Tibial nerve (tissue), 4 donors: ENCODE data around the gene TEX44. TPM values are rescaled to one million over a fixed set of nuclear protein-coding genes. Genes with fewer than 3 reads are reported as not detected.

Experiments used
- DNase-seq, 2 donors: peaks; one replicate each; pipeline ENCODE4 v3.0.0-alpha.2; 2019; ENCODE audit warnings: low spot score in 2 of 2
- H3K27ac ChIP-seq, 4 donors: fragments of 200-600 bp; sonication (generic) in 3 of 4; one replicate each; pipeline ENCODE4 v1.5.1; 2017 to 2019; ENCODE audit warnings: mild to moderate bottlenecking in 1 of 4
- H3K27me3 ChIP-seq, 2 donors: fragments of 200-600 bp; sonication (generic) in 1 of 2; one replicate each; pipeline versions ENCODE4 v1.5.1 to v1.6.0; 2017 to 2019
- H3K36me3 ChIP-seq, 3 donors: fragments of 200-600 bp; sonication (generic); one replicate each; pipeline ENCODE4 v1.5.1; 2018 to 2019
- H3K4me1 ChIP-seq, 4 donors: fragments of 200-600 bp; sonication (generic) in 3 of 4; one replicate each; pipeline ENCODE4 v1.5.1; 2017 to 2019
- H3K4me3 ChIP-seq, 4 donors: fragments of 200-600 bp; sonication (generic) in 3 of 4; one replicate each; pipeline ENCODE4 v1.5.1; 2017 to 2019; ENCODE audit warnings: mild to moderate bottlenecking in 1 of 4, moderate library complexity in 1 of 4
- H3K9me3 ChIP-seq, 4 donors: fragments of 200-600 bp; sonication (generic) in 3 of 4; one replicate each; pipeline ENCODE4 v1.5.1; 2017 to 2019
- EP300 ChIP-seq, 2 donors: sonication (generic); formaldehyde crosslinking; IDR thresholded peaks; one replicate each; pipeline ENCODE4 v1.6.1; 2017; ENCODE audit warnings: antibody characterized with exemption in 2 of 2, mild to moderate bottlenecking in 1 of 2
- POLR2A ChIP-seq, 2 donors: fragments of 450-650 bp; IDR thresholded peaks; one replicate each; pipeline ENCODE4 v1.6.1; 2017; ENCODE audit warnings: antibody characterized with exemption in 2 of 2, mild to moderate bottlenecking in 2 of 2, moderate library complexity in 2 of 2
- WGBS, 2 donors: methylation state at CpG; one replicate each; pipeline ENCODE4 v1.1.5; 2018; 5-methylcytosine and 5-hydroxymethylcytosine counted together
- total RNA-seq, 4 donors: library from RNA; depleted of rRNA; stranded (reverse); fragments of >200 nt; gene quantifications; one replicate each; pipeline ENCODE4 v1.1.0, GENCODE V29; 2016
- TF ChIP-seq, protein P1 (sequence below), 5 experiments: fragments of 200-600 bp in 3 of 5; fragments of 450-650 bp in 2 of 5; sonication (generic) in 3 of 5; IDR thresholded peaks; one replicate each; pipeline ENCODE4 v1.5.1; 2016 to 2019; ENCODE audit warnings: antibody characterized with exemption in 5 of 5, mild to moderate bottlenecking in 3 of 5, moderate library complexity in 2 of 5

TEX44 gene
- total RNA-seq, 4 donors from 2014 or later = not detected

DNA sequence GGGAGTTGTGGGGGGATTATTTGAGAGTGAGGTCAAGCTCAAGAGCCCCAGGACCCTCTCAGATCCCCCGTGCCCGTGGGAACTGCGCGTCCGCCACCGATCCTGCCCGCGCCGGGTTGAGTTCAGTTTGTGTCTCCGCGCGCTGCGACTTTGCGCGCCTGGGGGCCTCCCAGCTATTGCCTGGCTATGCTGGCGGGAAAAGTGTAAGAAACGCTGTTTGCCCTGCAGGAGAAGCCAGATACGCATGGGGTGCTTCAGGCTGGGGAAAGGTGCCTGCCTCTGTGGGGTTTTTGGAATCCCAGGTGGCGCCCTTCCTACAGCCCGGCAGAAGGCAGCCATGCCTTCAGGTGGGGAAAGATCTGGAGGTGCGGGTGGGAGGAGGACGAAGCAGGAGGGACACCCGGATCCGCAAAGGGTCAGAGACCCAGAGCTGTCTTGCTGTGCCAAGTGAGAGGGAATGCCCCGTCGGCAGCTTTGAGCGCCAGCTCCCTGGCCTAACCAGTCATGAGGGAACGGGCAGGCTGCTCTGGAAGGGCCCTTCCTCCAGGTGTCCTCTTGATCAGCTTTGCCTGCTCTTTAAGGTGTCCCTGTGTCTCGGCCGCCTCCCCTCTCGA is 22.5 kb downstream of the TEX44 start:
- no peaks in the 10 kb centered on the region for H3K9me3 ChIP-seq
- H3K27me3 ChIP-seq = no peaks in the 10 kb centered on the region
- H3K36me3 ChIP-seq = no peaks in the 10 kb centered on the region
- TF ChIP-seq, protein P1, sequence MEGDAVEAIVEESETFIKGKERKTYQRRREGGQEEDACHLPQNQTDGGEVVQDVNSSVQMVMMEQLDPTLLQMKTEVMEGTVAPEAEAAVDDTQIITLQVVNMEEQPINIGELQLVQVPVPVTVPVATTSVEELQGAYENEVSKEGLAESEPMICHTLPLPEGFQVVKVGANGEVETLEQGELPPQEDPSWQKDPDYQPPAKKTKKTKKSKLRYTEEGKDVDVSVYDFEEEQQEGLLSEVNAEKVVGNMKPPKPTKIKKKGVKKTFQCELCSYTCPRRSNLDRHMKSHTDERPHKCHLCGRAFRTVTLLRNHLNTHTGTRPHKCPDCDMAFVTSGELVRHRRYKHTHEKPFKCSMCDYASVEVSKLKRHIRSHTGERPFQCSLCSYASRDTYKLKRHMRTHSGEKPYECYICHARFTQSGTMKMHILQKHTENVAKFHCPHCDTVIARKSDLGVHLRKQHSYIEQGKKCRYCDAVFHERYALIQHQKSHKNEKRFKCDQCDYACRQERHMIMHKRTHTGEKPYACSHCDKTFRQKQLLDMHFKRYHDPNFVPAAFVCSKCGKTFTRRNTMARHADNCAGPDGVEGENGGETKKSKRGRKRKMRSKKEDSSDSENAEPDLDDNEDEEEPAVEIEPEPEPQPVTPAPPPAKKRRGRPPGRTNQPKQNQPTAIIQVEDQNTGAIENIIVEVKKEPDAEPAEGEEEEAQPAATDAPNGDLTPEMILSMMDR (IDR thresholded peaks at IDR 0.05) = no peak
- no peak for TF ChIP-seq POLR2A (IDR thresholded peaks at IDR 0.05)
- no peak for TF ChIP-seq EP300 (IDR thresholded peaks at IDR 0.05)
- H3K27ac ChIP-seq = peak overlapping the region; percentile 95 to 99 (median 96)
- H3K4me3 ChIP-seq = peak overlapping the region; percentile 39 to 62 (median 47)
- peaks cover 4 to 43% (median 28%) of the 10 kb centered on the region in 4 donors for H3K4me1 ChIP-seq
- WGBS, 2 donors = 39 to 43% methylated on average over 22 to 31 of the region's 31 CpGs
- DNase-seq = no peak

DNA sequence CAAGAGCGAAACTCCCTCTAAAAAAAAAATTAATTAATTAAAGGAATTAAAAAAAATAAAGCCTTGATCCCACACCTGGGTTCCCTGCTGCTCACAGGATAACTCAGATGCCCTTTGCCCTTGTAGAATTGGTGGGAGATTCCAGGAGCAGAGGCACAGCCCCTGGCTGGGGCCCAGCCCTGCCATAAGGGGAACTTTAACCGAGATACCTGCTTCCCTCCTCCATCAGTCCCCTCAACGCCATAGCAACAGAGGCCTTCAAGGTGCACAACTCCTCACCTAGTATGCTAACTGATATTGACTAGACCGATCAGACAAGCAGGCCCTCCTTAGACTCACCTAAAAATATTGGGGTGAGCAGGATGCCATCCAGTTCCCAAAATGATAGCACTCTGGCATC is 23.6 kb downstream of the TEX44 start:
- Histone ChIP-seq H3K4me1 (peaks cover 4 to 51% (median 30%) of the 10 kb centered on the region in 4 donors), H3K9me3 (no peaks in the 10 kb centered on the region), H3K27me3 (no peaks in the 10 kb centered on the region), H3K4me3 (no peak overlapping the region), H3K27ac (peak overlapping the region in 1 of 4 donors; percentile 95), H3K36me3 (no peaks in the 10 kb centered on the region)
- TF ChIP-seq, protein P1 (IDR thresholded peaks at IDR 0.05) = no peak
- TF ChIP-seq POLR2A (IDR thresholded peaks at IDR 0.05) = no peak
- no peak for TF ChIP-seq EP300 (IDR thresholded peaks at IDR 0.05)
- WGBS, 2 donors = 90 to 91% methylated on average over 4 of the region's 4 CpGs
- DNase-seq = no peak

DNA sequence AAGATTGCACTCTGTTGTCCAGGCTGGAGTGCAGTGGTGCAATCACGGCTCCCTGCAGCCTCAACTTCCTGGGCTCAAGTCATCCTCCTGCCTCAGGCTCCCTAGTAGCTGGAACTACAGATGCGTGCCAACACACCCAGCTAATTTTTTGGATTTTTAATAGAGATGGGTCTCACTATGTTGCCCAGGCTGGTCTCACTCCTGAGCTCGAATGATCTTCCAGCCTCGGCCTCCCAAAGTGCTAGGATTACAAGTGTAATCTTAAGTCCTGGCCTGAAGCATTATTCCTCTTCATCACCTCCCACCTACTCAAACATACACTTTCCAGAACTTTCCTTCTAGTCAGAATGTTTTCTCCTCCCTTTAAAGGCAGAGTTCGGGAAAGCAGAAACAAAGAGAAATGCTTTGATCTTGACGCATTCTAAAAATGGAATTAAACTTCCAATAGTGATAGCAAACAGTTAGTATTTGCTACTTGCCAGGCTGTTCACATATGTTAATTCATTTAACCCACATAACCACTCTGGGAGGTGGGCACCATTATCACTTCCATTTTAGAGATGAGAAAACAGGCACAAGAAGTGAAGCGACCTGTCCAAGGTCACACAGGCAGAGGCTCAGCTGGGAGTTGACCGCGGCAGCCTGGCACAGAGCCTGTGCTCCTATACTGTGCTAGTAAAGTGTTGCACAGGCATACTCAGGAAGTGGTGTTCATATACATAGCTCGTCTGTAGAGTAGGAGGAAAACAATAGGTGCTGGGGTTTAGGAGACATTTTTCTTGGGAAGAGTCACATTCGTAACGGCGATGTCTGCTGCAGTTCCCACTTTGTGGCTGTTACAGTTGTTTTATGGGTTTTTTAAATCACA is 24.6 kb downstream of the TEX44 start:
- WGBS, 2 donors = 66 to 68% methylated on average over 13 of the region's 13 CpGs

DNA sequence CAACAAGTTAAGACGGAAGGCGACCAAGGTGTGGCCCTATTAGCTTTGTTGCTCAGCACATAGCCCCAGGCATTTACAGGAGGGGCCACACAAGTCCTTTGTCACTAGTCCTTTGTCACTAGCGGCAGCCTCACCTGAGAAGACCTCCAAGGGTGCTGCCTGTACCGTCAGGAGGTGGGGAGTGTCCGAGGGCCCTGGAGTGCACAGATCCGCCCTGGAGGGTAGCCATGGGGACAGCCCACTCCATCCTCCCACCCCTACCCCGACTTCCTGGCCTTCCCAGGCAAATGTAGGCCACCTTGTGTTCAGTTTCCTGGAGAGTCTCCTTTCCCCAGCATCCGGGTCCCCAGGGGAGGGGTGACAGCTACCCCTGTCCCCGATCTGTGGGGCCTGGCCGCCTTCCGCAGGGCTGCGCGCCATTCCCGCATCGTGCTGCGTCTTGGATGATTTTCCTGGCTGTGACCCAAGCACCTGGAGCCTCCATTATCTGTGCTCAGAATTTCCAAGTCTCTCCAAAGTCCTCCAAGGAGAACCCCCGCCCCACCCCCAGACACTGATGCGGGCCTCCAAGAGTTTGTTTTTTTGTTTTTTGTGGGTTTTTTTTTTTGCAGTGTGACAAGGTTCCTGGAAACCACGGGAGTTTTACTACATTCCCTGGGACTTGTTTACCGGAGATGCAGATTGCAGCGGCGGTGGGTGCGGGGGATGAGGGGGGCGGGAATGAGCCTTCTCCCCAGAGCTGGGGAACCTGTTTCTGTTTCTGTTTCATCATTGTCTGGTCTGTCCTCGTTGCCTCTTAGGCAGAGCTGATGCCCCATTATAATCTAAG is 28.6 kb downstream of the TEX44 start:
- Histone ChIP-seq H3K27me3 (no peaks in the 10 kb centered on the region), H3K4me3 (no peak overlapping the region), H3K4me1 (peaks cover 0 to 29% (median 5%) of the 10 kb centered on the region in 4 donors), H3K27ac (peak overlapping the region in 3 of 4 donors; percentile 46 to 79 (median 77)), H3K9me3 (no peaks in the 10 kb centered on the region), H3K36me3 (no peaks in the 10 kb centered on the region)
- TF ChIP-seq POLR2A (IDR thresholded peaks at IDR 0.05) (no peak), EP300 (IDR thresholded peaks at IDR 0.05) (no peak)
- TF ChIP-seq, protein P1 (IDR thresholded peaks at IDR 0.05) = no peak
- no peak for DNase-seq
- WGBS, 2 donors = 30 to 35% methylated on average over 25 of the region's 25 CpGs

More for the DNA sequence above, 24.6 kb downstream of the TEX44 start:
- Histone ChIP-seq H3K27ac (peak overlapping the region in 2 of 4 donors; percentile 36 to 95), H3K9me3 (no peaks in the 10 kb centered on the region), H3K36me3 (no peaks in the 10 kb centered on the region), H3K4me3 (no peak overlapping the region), H3K27me3 (no peaks in the 10 kb centered on the region), H3K4me1 (peaks cover 4 to 51% (median 26%) of the 10 kb centered on the region in 4 donors)
- TF ChIP-seq POLR2A (IDR thresholded peaks at IDR 0.05) (no peak), EP300 (IDR thresholded peaks at IDR 0.05) (no peak)
- TF ChIP-seq, protein P1 (IDR thresholded peaks at IDR 0.05) = no peak
- no peak for DNase-seq
